NCI-H2081 (cell line): Measurements from ENCODE around the gene NHLRC1.
"Not testable (repeated sequence)": the region's sequence is repeated elsewhere in the genome, so short reads cannot be mapped to it uniquely, and the experiment has no call there.

ENCODE experiments used
- DNase-seq, 2 experiments: peaks; one replicate each; lab custom pipeline; 2025; lab: John Stamatoyannopoulos, UW

NHLRC1 gene

GRCh38 chr6:18122128-18123093 lies at the start of gene NHLRC1:
Gene NHLRC1, minus strand, starts transcription at chr6:18122677. Its CDS starts 71 bp downstream, at chr6:18122606.
- peak; percentile 86 to 90 for DNase-seq

GRCh38 chr6:18171871-18172270 lies 49.4 kb upstream of the NHLRC1 start:
- no peak for DNase-seq

- DNase-seq: no peak
These were observed 45.8 kb upstream of the NHLRC1 start for GRCh38 chr6:18168264-18168663.

- no peak for DNase-seq
These were observed 44.0 kb upstream of the NHLRC1 start for GRCh38 chr6:18166312-18167036.

- no peak for DNase-seq
These were observed 43.3 kb upstream of the NHLRC1 start for GRCh38 chr6:18165751-18166150.

GRCh38 chr6:18162401-18162800 lies 39.9 kb upstream of the NHLRC1 start:
- no peak for DNase-seq

- DNase-seq: no peak
These were observed 39.0 kb upstream of the NHLRC1 start for GRCh38 chr6:18161431-18161830.

- no peak for DNase-seq
These were observed 38.4 kb upstream of the NHLRC1 start for GRCh38 chr6:18160911-18161310.

GRCh38 chr6:18155864-18156421 lies 33.5 kb upstream of the NHLRC1 start:
- DNase-seq: peak; percentile 83 to 94

- peak; percentile 96 to 98 for DNase-seq
These were observed 32.8 kb upstream of the NHLRC1 start, which contains the start of gene KDM1B for GRCh38 chr6:18155150-18155863. Gene KDM1B, plus strand, starts transcription at chr6:18155422. Its CDS starts 4,474 bp downstream, at chr6:18159896.

GRCh38 chr6:18154507-18155149 lies 32.2 kb upstream of the NHLRC1 start, which contains the start of gene TPMT:
Gene TPMT, minus strand, starts transcription at chr6:18155077. Its CDS starts 5,950 bp downstream, at chr6:18149127.
- peak in 1 of 2 experiments; percentile 94 for DNase-seq

- no peak for DNase-seq
These were observed 30.8 kb upstream of the NHLRC1 start for GRCh38 chr6:18153311-18153703.

GRCh38 chr6:18151801-18152200 lies 29.3 kb upstream of the NHLRC1 start:
- DNase-seq: no peak

- not testable (repeated sequence) for DNase-seq
These were observed 28.9 kb upstream of the NHLRC1 start for GRCh38 chr6:18151391-18151790.

GRCh38 chr6:18148304-18149025 lies 26.0 kb upstream of the NHLRC1 start:
- DNase-seq: no peak

- no peak for DNase-seq
These were observed 25.1 kb upstream of the NHLRC1 start for GRCh38 chr6:18147616-18148015.

GRCh38 chr6:18147160-18147559 lies 24.7 kb upstream of the NHLRC1 start:
- no peak for DNase-seq

GRCh38 chr6:18142591-18142861 lies 20.0 kb upstream of the NHLRC1 start:
- DNase-seq: peak in 1 of 2 experiments; percentile 11

GRCh38 chr6:18141805-18142590 lies 19.5 kb upstream of the NHLRC1 start:
- peak in 1 of 2 experiments; percentile 66 for DNase-seq
